Right renal pelvis (tissue), 4 donors: ENCODE measurements around the gene LRRC8B. TPM values are rescaled to one million over a fixed set of nuclear protein-coding genes. Genes with fewer than 3 reads are reported as not detected.

Experiments
- DNase-seq, 4 donors: peaks; one replicate each; pipeline ENCODE4 v3.0.0-alpha.2; 2013; ENCODE audit warnings: low read depth in 4 of 4, low spot score in 3 of 4, missing footprints in 1 of 4
- polyA plus RNA-seq, 4 donors: library from polyadenylated mRNA; unstranded; fragments of 120-200 nt; gene quantifications; one replicate each; pipeline ENCODE4 v1.2.1, GENCODE V29; 2013; ENCODE audit not compliant: insufficient read length in 4 of 4

The LRRC8B gene
- polyA plus RNA-seq, 4 donors = 8.9 to 11.0 (median 9.4) TPM

DNA sequence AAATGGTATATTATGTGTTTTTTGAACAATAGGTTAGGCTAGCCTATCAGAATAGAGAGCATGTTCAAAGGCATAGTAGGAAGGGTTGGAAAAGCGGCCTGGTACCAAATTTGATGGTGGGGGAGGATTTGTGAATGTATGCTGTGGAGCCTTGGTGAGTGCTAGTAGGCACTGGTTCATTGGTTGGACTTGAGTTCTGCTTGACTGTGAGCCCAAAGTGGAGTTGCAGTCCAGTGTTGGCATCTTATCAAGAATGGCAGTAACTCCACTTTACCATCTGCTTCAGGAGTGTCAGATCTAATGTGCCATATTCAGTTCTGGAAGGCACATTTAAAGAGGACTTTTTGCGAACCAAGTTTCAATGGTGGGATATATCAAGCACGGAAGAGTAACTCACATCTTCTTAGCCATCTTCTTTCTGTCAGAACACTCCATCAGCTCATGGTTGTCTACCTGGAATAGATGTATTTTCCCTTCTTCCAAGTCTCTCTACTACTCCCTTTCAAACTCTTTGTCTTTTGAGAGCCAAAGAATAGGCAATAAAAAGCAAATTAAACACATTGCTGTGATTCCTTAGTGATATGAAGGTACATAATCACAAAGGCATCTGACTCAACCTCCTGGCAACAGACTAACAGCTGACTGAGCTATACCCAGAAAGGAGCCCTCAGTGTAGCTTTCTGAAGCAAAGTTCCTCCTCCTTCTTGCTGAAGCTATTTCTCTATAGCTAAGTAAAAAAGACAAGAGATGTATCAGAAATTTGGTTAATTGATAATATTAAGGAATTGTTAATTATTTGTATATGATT is 21.7 kb downstream of the LRRC8B start:
- DNase-seq = no peak

DNA sequence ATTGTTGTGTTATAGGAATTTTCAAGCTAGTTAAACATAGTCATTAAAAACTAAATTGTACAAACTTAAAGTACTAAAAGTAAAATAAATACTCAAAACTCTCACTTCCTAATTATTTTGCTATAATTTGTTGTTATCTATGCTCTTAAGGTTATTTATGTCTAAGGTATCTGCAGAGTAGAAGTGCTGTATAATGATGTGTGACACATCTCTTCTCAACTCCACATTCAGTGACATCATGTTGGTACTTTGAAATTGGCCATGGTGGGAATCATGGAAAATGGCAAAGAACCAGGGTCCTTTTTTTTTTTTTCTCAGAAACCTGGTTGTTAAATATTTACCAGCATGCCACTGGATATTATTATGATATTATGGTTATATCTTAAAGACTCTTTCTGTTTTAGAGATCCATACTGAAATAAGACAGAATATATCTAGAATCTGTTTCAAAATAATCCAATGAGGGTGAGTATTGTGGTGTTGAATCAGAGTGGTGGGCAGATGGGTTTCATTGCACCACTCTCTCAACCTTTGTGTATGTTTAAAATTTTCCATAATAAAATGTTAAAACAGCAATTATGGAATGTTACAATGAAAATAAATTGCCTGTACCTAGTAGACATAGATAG is 22.4 kb downstream of the LRRC8B start:
- DNase-seq = no peak

DNA sequence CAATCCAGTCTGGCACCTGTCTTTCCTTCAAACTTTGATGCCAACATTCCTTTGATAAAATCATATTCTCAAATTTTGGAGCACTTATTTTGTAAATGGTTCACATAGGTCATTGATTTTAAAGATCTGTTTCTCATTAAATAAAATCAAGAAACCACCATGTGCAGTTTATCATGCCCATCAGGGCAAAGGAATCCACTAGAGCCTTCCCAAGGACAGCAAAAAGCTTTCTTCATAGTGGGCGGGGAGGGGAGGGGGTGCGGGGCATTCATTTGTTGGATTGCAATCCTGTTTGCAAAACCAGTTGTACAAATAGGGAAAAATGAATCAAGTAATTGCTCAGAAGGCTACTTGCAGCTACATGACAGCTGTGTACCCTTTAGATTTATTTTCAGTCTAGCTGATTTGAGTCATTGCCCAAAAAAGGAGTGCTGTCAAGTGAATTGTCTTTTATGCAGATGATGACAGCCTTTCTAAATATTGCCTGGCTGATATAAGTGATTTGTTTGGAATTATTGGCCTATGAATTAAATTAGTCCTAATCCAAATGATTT is 23.0 kb downstream of the LRRC8B start:
- no peak for DNase-seq

DNA sequence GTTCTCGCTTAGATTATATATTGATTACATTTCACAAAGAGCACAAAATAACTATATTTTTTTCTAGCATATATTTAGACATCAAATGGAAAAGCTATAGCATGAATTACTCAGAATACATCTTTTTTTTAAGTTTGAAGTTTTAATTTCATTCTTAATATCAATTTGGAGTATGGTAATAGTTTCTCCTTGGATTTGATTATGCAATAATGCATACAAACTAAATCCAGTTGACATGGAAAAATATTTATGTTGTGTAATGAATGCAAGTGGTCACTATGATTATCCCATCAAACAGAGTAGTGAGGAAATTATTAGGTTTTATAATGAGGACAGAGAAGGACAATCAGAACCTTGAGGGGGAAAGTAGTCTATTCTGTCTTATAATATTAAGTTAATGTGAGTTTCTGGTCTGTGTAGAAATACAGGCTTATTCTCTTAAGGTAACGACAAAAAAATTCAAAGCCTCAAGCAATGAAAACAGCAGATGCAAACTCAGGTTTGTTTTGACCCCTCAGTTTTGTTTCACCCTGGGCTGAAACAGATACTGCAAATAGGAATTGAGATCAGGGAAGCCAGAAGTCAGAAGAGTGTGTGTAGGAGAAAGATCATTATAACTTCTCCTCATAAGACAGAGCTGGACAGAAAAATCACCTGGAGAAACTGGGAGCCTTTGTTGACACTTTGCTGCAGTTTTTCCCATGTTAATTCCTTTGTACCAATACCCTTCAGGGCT is 23.7 kb downstream of the LRRC8B start:
- DNase-seq = no peak

DNA sequence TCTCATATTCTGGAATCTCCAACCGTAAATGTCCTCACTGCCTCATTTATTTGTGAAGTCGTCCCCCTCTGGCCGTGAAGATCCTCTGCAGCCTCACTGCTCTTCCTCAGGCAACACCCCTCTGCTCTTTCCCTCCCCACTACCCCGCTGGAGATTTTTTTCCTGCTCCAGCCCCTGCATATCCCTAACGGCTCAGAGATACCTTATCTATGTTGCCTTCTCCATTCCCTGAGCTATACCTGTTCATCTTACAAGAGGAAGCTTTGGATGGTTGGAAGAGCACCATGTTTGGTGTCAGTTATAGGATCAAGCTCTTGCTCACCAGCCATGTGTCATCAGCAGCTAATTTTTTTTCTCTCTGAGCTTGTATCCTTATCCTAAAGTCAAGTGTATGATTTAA is 26.4 kb downstream of the LRRC8B start:
- no peak for DNase-seq

DNA sequence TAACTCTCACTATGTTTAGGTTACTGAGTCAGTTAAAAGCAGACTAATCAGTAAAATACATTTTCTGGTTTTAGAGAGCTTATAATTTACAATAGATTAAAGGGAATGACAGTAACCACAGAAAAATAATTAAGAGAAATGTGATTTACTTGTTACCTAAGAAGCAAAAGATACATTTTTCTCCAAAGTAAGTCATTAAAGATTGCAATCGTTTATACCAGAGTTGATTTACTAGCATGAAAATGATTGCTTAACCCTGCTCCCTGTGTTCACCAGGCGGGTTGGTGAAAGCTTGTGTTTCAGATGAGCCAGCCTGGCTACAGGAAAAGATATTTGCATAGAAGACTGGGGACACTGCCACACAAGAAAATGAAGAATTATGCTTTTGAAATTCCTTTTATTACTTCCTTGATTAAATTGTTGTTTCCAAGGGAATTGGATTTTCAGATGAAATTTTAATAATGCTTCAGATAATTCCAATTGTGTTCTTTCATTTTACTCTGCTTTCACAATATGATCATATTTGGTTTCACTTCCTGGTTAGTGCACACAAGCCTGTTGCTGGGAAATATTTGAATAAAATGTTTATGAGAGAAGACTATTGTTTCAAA is 27.9 kb downstream of the LRRC8B start:
- no peak for DNase-seq

DNA sequence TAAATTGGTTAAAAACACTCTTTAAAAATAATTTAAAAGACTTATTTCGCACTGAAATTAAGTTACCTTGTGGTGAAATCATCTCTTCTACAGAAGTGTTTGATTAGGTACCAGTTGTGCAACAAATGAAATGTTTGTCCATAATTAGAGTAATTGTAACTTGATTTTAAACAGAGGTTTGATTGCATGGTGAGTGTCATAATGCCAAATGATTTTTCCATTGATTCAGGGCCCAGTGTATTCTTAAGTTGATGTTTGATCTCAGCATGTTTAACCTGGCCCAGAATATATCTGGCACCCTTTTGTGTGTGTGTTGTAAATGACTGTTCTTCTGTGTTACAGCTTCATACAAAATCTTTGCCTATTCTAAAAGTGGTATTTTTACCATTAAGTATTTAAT is 28.5 kb downstream of the LRRC8B start:
- DNase-seq = no peak

DNA sequence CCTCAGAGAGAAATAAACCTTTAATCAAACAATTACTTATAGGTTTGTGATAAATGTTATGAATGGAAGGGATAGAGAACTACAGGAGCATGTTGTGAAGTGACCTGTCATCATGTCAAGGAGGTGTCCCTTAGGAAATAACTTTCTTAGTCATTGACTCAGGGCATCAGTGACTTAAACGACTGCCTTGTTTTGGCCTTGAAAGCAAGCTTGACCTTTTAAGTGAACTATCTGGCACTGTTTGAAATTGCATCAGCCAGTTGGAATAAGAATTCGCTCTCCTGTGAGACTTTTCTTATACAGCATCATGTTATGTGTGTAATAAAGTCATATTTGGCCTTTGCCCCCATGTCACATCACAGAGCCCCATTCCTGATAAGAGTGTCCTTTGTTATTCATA is 30.9 kb downstream of the LRRC8B start:
- no peak for DNase-seq

DNA sequence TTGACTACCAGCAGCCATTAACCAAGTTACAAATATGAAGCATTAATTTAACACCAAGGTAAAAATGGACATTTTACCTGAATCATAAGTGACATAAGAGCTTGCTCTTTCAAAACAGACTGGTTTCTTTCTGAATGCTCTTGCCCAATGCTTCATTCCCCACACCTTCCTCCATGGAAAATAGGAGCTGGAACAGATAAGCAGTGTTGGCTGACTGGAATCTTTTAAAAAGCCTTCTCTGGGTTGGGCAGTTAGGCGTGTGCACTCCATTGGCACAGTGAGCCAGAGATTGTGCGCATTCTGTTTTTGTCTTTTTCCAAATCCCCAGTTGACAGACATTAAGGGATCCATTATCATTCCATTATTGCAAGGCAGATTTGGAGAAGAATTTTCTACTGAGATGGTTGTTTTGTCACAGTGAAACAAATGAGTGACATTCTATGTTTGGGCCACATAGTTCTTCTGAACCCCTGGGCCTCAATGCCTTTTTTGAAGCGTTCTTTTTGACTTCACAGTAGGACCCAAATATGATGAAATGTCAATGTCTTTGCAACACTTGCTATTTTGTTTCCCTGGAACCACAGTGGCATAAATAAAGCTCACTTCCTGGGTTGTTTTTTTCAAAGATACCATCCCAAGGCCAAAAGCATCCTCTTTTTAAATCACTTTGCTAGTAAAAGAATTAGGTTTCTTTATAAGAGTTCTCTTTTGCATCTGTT is 32.3 kb downstream of the LRRC8B start:
- DNase-seq = no peak

DNA sequence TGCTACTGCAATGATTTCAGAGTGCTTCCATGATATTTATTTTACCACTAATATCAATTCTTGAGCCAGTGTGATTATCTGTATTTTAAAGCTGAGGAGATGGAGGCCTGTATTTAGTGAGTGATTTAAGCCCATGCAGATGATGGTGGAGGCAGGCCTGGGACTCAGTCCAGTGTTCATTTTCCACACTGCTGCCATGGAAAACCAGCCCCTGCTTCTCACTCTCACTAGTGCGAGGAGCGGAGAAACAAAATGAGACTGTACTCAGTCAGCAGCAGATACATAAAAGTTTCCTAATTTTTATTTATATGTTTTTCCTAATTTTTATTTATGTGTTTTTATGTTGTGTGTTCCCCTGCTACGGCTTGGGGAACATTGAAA is 32.8 kb downstream of the LRRC8B start:
- no peak for DNase-seq

DNA sequence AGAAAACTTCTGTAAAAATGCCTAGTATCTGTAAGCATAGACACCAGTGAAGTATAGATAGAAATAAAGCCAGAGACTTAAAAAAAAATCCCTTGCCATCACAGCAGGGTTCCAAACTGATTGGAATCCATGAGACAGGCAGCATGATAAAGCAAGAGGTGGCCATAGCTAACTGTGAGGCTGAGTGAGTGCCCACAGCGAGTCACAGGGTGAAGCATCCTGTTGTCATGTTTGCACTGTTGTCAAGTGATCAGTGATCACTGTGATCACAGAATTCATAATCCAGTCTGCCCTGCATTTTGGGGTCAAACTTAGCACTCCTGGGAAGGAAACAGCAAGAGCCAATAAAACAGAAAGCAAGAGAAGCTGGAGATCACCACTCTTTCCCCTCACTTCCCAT is 33.3 kb downstream of the LRRC8B start:
- DNase-seq = no peak

DNA sequence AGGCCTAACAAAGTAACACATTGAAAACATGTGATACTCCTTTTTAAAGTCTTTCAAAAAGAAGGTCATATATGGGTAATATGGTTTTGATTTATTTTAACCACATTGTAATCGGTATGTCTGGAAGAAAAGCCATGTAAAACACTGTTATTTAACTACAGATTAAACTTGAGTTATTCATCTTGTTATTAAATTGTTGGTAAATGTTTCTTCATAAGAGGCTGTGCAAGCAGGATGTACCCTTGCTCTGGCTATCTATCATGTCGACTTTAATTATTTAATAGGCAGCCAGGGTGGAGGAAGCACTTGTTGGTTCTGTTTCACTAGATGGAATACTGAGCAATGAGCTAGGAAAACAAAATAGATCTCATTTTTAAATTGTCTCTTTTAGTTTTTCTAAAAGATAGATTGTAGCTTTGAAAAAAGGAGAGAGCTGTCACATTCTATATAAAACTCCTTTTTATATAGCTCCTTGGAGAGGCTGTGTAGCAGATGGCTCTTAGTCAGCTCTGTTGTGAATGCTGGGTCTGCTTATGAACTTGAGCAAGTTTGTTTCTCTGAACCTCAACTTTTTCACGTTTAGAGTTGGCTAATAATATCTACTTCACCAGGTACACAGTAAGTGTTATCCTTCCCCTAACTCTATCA is 39.5 kb downstream of the LRRC8B start:
- no peak for DNase-seq

DNA sequence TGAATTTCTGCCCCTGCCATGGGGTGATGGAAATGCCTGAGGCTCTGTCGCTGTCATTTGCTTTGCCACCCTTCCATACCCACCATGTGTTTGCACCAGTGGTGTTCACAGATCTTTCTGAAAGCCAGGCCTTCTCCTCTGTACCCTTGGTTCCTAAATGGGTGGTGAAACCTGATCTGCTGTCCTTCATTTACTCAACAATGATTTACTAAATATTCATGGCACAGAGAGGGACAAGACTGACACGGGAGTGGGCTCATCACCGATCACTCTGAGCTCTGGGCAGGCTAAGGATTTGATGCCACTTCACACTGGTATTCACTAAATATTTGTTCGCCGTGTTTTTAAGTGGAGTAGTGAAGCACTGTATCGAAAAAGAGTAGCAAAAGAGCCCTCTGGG is 40.9 kb downstream of the LRRC8B start:
- DNase-seq = no peak

DNA sequence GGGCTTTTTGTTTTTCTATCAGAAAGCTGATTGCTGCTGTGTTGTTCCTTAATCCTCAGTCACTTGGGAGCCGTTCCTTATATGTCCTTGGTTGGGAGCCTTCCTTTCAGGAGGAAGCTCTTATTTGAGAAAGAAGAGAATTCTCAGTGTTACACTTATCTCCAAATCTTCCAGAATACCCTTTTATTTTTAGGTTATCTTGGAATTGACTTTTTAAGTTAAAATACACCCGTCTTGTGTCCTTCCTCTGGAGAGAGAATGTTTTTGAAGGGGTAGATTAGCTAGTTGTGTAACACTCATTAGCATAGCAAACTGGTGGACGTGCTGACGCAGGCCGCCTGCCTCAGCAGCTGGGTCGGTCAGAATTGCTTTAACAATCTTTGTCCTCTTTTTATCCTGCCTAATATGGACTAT is 42.1 kb downstream of the LRRC8B start:
- DNase-seq = no peak

DNA sequence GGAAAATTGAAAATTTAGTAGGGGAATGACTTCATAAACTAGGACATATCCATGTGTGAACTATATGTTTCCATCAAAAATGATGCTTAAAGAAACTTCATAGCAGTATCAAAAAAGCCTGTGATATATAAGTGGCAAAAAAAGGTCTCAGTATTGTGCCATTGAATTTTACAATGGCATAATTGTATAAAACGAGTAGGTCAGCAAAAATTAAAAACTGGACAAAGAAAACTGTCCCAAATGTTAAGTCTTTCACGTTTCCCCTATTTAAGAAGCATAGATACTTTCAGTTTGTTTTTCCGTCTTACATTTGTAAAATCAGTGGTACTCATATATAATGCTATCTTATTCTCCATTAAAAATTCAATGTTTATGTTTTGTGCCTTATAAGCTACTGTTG is 43.2 kb downstream of the LRRC8B start:
- no peak for DNase-seq

DNA sequence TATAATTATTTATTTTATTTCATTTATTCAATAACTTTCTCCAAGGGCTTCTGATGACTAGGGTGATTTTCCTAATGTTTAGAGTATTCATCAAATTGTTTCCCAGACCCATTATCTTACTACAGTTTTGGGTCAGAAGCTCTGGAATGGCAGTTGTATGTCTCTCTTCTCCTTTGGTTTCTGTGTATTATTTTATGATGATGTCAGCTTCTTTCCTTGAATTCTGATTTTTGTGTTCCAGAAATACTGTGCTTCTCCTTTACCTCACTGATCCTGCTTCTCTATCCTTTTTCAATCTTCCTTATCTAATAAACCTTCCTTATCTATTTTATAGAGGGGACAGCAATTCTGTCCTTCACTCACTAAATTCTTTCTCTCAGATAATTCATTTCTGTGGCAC is 48.8 kb downstream of the LRRC8B start:
- DNase-seq = no peak

DNA sequence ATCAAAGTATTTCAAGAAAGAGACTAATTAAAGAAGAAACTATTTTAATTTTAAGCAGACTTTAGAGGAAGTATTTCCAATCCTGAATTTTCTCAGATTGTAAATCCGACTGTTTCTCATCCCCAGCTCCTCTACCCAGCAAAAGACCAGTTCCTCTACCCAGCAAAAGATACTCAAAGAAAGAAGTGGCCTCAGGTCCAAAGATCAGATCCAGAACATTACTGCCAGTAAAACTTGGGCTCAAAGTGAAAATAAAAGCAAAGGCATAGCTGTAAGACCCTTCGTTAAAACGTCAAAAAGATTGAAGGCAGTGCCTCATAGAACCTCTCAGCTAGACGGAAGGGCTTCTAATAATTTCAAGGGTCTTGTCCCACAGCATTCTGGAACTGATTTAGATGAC is 50.0 kb downstream of the LRRC8B start:
- DNase-seq = no peak

DNA sequence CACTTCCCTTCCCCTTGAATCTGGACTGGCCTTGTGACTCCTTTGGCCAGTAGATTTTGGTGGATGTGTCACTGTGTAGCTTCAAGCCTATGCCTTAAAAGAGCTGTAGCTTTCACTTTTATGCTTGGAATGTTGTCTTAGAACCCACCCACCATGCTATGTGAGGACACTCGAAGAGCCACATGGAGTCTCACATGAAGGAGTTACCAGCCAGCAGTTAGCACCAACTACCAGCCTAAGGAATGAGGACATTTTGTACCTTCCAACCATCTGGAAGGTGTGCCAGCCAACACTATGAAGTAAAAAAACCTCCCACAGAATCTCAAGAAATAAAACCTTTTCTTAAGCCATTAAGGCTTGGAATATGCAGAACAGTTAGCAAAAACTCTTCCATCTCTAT is 50.6 kb downstream of the LRRC8B start:
- no peak for DNase-seq

DNA sequence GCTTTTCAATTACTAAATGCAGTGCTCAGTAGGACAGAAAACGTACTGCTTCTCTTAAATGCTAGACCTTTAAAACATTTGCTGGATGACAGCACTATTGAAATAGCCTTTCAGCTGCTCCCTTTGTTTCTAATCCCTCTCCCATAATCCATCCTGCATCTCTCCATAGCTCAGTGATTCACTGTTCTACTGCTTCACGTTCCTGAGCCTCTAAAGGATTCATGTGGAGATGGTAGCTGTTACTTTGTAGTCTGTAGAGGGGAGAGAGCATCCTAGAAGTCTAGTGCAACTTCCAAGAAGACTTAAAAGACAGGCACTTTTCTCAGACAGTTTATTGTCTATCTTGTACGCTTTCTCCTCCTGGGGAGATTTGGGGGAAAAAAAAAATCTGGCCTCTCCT is 51.4 kb downstream of the LRRC8B start:
- no peak for DNase-seq

DNA sequence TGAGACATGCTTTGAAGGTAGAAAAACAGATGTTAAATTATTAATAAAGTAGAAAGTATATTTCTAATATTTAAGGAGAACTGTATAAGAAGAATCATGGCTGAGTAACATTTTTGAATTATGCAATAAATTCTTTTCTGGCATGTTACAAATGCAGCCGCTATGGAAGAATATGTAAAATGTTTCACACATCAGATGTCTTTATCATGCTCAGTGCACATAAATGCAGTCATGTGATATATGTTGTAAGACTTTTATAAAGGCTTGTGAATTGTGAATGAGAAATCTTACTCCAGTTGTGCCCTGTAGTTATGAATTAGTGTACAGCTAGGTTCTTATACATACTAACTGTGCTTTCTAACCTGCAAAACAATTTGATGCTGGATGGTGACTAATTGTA is 53.5 kb downstream of the LRRC8B start:
- no peak for DNase-seq
